ENCODE data around the gene SCNN1G. TPM values are rescaled to one million over a fixed set of nuclear protein-coding genes. Genes with fewer than 3 reads are reported as not detected.
A peak's percentile ranks its signal among the peaks of the same experiment; 100 is the strongest.

The SCNN1G gene, protein sequence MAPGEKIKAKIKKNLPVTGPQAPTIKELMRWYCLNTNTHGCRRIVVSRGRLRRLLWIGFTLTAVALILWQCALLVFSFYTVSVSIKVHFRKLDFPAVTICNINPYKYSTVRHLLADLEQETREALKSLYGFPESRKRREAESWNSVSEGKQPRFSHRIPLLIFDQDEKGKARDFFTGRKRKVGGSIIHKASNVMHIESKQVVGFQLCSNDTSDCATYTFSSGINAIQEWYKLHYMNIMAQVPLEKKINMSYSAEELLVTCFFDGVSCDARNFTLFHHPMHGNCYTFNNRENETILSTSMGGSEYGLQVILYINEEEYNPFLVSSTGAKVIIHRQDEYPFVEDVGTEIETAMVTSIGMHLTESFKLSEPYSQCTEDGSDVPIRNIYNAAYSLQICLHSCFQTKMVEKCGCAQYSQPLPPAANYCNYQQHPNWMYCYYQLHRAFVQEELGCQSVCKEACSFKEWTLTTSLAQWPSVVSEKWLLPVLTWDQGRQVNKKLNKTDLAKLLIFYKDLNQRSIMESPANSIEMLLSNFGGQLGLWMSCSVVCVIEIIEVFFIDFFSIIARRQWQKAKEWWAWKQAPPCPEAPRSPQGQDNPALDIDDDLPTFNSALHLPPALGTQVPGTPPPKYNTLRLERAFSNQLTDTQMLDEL
- under 1 TPM in 2 of 4 donors, not detected in 2; under 0.01 to 0.16 TPM for total RNA-seq
- polyA plus RNA-seq, result 10 to 100 TPM in 1 of 3 donors, 1 to 10 TPM in 2; 3.0 to 36.2 (median 9.2) TPM

DNA sequence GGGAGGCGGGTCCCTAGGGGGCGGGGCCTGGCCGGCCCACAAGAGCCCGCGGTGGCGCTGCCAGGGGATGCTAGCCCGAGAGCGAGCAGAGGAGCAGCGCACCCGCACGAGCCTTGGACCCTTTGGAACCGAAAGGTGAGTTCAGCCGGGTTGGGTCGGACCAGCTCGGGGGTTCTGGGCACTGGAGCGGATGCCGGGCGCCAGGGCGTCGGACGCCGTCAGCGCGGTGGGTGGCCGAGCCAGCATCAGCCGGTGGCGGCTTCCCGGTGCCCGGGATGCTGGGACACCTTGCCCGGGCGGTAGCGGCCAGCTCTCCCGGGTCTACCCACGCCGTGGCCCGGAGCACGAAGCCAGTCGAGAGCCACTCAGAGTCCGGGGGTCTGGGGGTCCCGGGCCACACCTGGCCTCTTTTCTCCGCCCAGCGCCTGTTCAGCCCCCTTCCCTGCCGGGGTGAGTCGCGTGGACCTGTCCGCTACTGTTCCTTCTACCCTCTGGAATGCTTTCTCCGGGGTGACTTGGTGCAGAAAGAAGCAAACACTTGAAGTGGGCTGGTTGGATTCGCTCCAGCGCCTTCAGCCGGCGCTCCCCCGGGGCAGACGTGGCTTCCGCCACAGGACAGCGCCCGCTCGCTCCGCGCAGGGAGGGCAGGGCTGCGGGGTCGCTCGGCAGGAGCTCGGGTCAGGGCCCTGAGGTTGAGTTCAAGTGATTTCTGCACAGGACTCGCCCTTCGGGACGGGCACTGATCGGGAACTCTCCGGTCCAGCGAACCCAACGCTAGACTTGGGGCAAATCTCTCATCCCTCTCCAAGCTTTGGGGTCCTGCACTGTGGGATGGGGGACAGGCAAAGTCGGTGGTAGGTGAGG lies at the start of gene SCNN1G:
SCNN1G (plus strand) TSS at position 67 of the 864 bp plus-strand sequence. CDS start 3,527 bp downstream, outside the sequence.
- no peaks in the 10 kb centered on the region for H3K36me3 ChIP-seq
- intact Hi-C loops (cut with DNase I), result loop anchor here (1.0 to 10.0 kb wide), 2 partner anchors 132 to 251 kb away; no protein-coding TSS in a partner anchor
- no peak for DNase-seq
- H3K27me3 ChIP-seq, result peaks cover 16 to 46% (median 19%) of the 10 kb centered on the region in 3 donors
- peaks cover 0 to 15% (median 14%) of the 10 kb centered on the region in 4 donors for H3K4me1 ChIP-seq
- TF ChIP-seq POLR2A (IDR thresholded peaks at IDR 0.05) (no peak), EP300 (IDR thresholded peaks at IDR 0.05) (no peak), POLR2AphosphoS5 (IDR thresholded peaks at IDR 0.05) (no peak)
- TF ChIP-seq, protein P1, sequence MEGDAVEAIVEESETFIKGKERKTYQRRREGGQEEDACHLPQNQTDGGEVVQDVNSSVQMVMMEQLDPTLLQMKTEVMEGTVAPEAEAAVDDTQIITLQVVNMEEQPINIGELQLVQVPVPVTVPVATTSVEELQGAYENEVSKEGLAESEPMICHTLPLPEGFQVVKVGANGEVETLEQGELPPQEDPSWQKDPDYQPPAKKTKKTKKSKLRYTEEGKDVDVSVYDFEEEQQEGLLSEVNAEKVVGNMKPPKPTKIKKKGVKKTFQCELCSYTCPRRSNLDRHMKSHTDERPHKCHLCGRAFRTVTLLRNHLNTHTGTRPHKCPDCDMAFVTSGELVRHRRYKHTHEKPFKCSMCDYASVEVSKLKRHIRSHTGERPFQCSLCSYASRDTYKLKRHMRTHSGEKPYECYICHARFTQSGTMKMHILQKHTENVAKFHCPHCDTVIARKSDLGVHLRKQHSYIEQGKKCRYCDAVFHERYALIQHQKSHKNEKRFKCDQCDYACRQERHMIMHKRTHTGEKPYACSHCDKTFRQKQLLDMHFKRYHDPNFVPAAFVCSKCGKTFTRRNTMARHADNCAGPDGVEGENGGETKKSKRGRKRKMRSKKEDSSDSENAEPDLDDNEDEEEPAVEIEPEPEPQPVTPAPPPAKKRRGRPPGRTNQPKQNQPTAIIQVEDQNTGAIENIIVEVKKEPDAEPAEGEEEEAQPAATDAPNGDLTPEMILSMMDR (IDR thresholded peaks at IDR 0.05), result peak in 1 of 4 experiments; percentile 39
- H3K27ac ChIP-seq, result peak within 1 kb of the TSS in 1 of 4 donors; percentile 20
- H3K4me3 ChIP-seq, result peak within 1 kb of the TSS; percentile 22 to 57 (median 47)
- WGBS, 2 donors, result 2 to 3% methylated on average over 71 of the region's 71 CpGs
- no peaks in the 10 kb centered on the region for H3K9me3 ChIP-seq

DNA sequence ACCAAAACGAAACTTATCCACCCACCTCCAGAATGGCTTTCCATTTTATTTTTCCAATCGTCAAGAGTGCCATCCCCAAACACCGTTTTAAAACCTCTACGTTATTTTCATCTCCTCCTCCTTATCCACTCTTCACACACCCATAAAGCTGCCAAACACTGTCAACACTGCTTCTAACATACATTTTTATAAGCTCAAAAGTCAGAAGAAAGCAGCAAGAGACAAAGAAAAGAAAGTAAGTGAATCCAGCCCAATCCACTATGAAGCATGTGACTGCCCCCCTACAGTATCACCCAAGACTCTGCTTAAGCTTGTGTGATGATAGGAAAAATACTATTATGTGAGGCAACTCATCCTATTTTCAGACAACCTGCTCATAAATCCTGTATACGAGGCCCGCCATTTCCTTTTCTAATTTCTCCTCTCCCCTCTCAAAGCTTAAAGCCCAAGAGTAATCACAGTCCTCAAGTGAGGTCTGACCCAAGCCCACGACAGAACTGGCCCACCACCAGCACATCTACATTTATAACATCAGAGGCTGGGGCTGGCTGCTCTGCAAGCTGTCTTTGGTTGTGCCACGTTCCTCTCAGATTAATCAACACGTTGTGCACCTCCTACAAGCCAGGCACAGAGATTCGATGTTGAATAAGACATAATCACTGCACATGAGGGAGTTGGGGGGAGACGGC lies 49.6 kb upstream of the SCNN1G start:
- TF ChIP-seq EP300 (IDR thresholded peaks at IDR 0.05) (no peak), POLR2AphosphoS5 (IDR thresholded peaks at IDR 0.05) (peak in 3 of 4 donors; percentile 34 to 42 (median 34))
- TF ChIP-seq, protein P1 (IDR thresholded peaks at IDR 0.05), result no peak
- H3K9me3 ChIP-seq, result peaks cover 0 to 4% (median 2%) of the 10 kb centered on the region in 4 donors
- intact Hi-C loops (cut with DNase I), result loop anchor here (5.0 kb wide), 1 partner anchor 289 kb away; no protein-coding TSS in a partner anchor
- peak overlapping the region; percentile 13 to 36 (median 30) for H3K4me3 ChIP-seq
- H3K27ac ChIP-seq, result peak overlapping the region; percentile 81 to 89 (median 84)
- no peaks in the 10 kb centered on the region for H3K27me3 ChIP-seq
- H3K4me1 ChIP-seq, result peaks cover 0 to 52% (median 40%) of the 10 kb centered on the region in 4 donors
- WGBS, 2 donors, result 66 to 78% methylated on average over 11 of the region's 11 CpGs
- no peaks in the 10 kb centered on the region for H3K36me3 ChIP-seq
- peak; percentile 71 for DNase-seq

DNA sequence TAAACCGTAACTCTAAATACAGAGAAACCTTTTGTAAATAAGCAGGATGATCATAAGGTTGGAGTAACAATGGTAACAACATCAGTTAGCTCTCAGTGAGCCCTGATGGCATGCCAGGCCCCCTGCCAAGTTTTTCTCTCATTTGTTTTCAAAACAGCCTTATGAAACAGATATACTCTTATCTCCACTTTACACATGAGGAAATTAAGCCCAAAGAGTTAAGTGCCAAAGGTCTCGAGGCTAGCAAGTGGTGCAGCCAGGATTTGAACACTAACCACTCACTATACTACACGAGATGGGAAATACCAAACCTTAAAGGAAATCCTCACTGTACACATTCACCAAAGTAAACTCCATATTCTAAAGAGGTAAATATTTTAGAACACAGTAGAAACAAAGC lies 48.3 kb upstream of the SCNN1G start:
- TF ChIP-seq, protein P1 (IDR thresholded peaks at IDR 0.05), result no peak
- TF ChIP-seq EP300 (IDR thresholded peaks at IDR 0.05) (no peak), POLR2AphosphoS5 (IDR thresholded peaks at IDR 0.05) (no peak)
- intact Hi-C loops (cut with DNase I), result loop anchor here (5.0 kb wide), 1 partner anchor 288 kb away; no protein-coding TSS in a partner anchor
- H3K4me3 ChIP-seq, result no peak overlapping the region
- DNase-seq, result no peak
- H3K36me3 ChIP-seq, result no peaks in the 10 kb centered on the region
- peak overlapping the region in 3 of 4 donors; percentile 81 to 89 (median 86) for H3K27ac ChIP-seq
- H3K27me3 ChIP-seq, result no peaks in the 10 kb centered on the region
- 20 to 49% methylated on average over 3 of the region's 3 CpGs for WGBS, 2 donors
- peaks cover 0 to 4% (median 2%) of the 10 kb centered on the region in 4 donors for H3K9me3 ChIP-seq
- H3K4me1 ChIP-seq, result peaks cover 0 to 43% (median 36%) of the 10 kb centered on the region in 4 donors

DNA sequence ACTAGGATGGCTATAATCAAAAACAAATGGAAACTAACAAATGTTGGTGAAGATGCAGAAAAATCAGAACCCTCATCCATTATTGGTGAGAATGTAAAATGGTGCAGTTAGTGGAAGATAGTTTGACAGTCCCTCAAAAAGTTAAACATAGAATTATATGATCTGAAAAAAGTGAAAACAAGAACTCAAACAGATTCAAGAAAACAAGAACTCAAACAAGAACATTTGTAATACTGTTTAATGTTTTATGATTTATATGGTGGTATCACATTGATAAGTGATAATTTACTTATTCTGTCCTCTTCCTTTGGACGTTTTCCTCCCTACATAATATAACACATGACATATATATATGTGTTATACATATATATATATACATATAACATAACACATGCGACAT lies 45.3 kb upstream of the SCNN1G start:
- no peak overlapping the region for H3K27ac ChIP-seq
- no peak overlapping the region for H3K4me3 ChIP-seq
- peaks cover 0 to 48% (median 37%) of the 10 kb centered on the region in 4 donors for H3K4me1 ChIP-seq
- 67 to 84% methylated on average over 2 of the region's 2 CpGs for WGBS, 2 donors
- intact Hi-C loops (cut with DNase I), result no loop called here
- TF ChIP-seq, protein P1 (IDR thresholded peaks at IDR 0.05), result no peak
- no peak for TF ChIP-seq POLR2AphosphoS5 (IDR thresholded peaks at IDR 0.05)
- no peak for TF ChIP-seq POLR2A (IDR thresholded peaks at IDR 0.05)
- TF ChIP-seq EP300 (IDR thresholded peaks at IDR 0.05), result no peak
- no peaks in the 10 kb centered on the region for H3K36me3 ChIP-seq
- peaks cover 0 to 4% (median 2%) of the 10 kb centered on the region in 4 donors for H3K9me3 ChIP-seq
- H3K27me3 ChIP-seq, result no peaks in the 10 kb centered on the region
- DNase-seq, result no peak
